Fibroblast of lung (primary cell): ENCODE measurements around the gene RNF145. TPM values are rescaled to one million over a fixed set of nuclear protein-coding genes. Genes with fewer than 3 reads are reported as not detected.
A peak's percentile ranks its signal among the peaks of the same experiment; 100 is the strongest.

ENCODE experiments used
- DNase-seq, 2 donors: peaks; one replicate each; pipeline versions ENCODE4 v3.0.0 to v3.0.0-alpha.2; 2010; ENCODE audit warnings: low read depth in 2 of 2
- H2AFZ ChIP-seq: 2 replicates; pipeline ENCODE4 v1.5.1; 2012; ENCODE audit warnings: low read length, control low read depth, inconsistent platforms
- H3K27ac ChIP-seq: 2 replicates; pipeline ENCODE4 v1.5.1; 2011; ENCODE audit warnings: low read length, control low read depth; ENCODE audit not compliant: insufficient read depth
- H3K27me3 ChIP-seq: 2 replicates; pipeline ENCODE4 v1.5.1; 2011; ENCODE audit warnings: mild to moderate bottlenecking, low read length; ENCODE audit not compliant: control insufficient read depth, insufficient read depth
- H3K36me3 ChIP-seq: 2 replicates; pipeline ENCODE4 v1.5.1; 2011; ENCODE audit warnings: low read length; ENCODE audit not compliant: control insufficient read depth, insufficient read depth
- H3K4me1 ChIP-seq: 2 replicates; pipeline ENCODE4 v1.5.1; 2011; ENCODE audit warnings: low read length; ENCODE audit not compliant: control insufficient read depth, insufficient read depth; ENCODE audit errors: extremely low read depth
- H3K4me2 ChIP-seq: 2 replicates; pipeline ENCODE4 v1.5.1; 2011; ENCODE audit warnings: low read length, control low read depth; ENCODE audit not compliant: insufficient read depth; ENCODE audit errors: extremely low read depth
- H3K4me3 ChIP-seq, 4 experiments: fragments of 200-600 bp in 1 of 4; sonication (generic) in 1 of 4; replicated peaks in 1 of 4; 2 replicates each; pipeline ENCODE4 v1.5.1; 2011 to 2016; ENCODE audit warnings: low read length in 4 of 4, low read depth in 3 of 4, mild to moderate bottlenecking in 3 of 4, control low read depth in 2 of 4, inconsistent platforms in 1 of 4, mixed read lengths in 1 of 4; ENCODE audit not compliant: insufficient read depth in 1 of 4; ENCODE audit errors: control extremely low read depth in 1 of 4
- H3K79me2 ChIP-seq: 2 replicates; pipeline ENCODE4 v1.5.1; 2012; ENCODE audit warnings: mild to moderate bottlenecking, low read length, inconsistent platforms; ENCODE audit not compliant: control insufficient read depth, insufficient read depth
- H3K9ac ChIP-seq: 2 replicates; pipeline ENCODE4 v1.5.1; 2011; ENCODE audit warnings: mild to moderate bottlenecking, low read length, control low read depth; ENCODE audit not compliant: insufficient read depth
- H3K9me3 ChIP-seq: 2 replicates; pipeline ENCODE4 v1.5.1; 2012; ENCODE audit warnings: low read depth, low read length; ENCODE audit not compliant: control insufficient read depth, insufficient read depth
- H4K20me1 ChIP-seq: 2 replicates; pipeline ENCODE4 v1.5.1; 2011; ENCODE audit warnings: low read length; ENCODE audit not compliant: control insufficient read depth, insufficient read depth; ENCODE audit errors: extremely low read depth
- EZH2 ChIP-seq: IDR thresholded peaks from 2 replicates; pipeline ENCODE4 v1.5.1; 2012; ENCODE audit warnings: low read length, control low read depth, mild to moderate bottlenecking; ENCODE audit errors: missing control alignments
- polyA plus RNA-seq, 2 donors: library from polyadenylated mRNA; depleted of rRNA in 1 of 2; stranded (reverse) in 1 of 2; unstranded in 1 of 2; fragments of >200 nt; gene quantifications; 2 replicates each; pipeline ENCODE4 v1.2.1, GENCODE V29; 2011 to 2012; ENCODE audit warnings: missing spikeins in 1 of 2
- total RNA-seq: library from RNA; depleted of rRNA; stranded (reverse); fragments of >200 nt; gene quantifications from 2 replicates; pipeline ENCODE4 v1.2.1, GENCODE V29; 2014
- TF ChIP-seq, protein P1 (sequence below), 2 donors: IDR thresholded peaks in 1 of 2; conservative IDR thresholded peaks in 1 of 2; 1 replicate in 1 of 2; 2 replicates in 1 of 2; pipeline ENCODE4 v1.5.1; 2011 to 2012; ENCODE audit warnings: low read length in 2 of 2, control low read depth in 1 of 2, inconsistent platforms in 1 of 2, low read depth in 1 of 2, mild to moderate bottlenecking in 1 of 2

Gene RNF145
- total and polyA plus RNA-seq, 2 donors (not counting 1 experiment from before 2014, with no cell fraction given) = 54.2 to 75.0 TPM

DNA sequence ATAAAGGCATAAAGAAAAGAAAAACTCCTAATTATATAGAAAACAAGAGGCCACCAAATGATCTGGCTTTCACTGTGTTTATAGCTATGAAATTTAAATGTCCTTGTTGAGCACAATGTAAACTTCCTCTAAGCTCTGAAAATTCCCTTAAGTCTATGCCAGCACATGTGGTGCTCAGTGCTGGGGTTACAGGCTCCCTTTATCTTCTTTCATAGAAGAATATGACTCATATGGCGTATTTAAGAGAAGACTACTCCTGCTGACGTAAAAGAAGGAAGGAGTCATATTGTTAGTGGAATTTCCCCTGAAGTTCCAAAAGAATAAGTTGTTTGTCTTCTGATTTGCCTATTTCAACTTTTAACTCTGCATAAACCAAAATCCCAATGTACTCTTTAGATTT, 30.4 kb downstream of the RNF145 start:
- Histone ChIP-seq H4K20me1 (no peaks in the 10 kb centered on the region), H3K4me3 (no peak overlapping the region), H2AFZ (no peak overlapping the region), H3K27ac (peak overlapping the region; percentile 84), H3K4me1 (peaks cover 30% of the 10 kb centered on the region), H3K36me3 (peaks cover 2% of the 10 kb centered on the region), H3K9me3 (no peaks in the 10 kb centered on the region), H3K4me2 (peak overlapping the region; percentile 52), H3K27me3 (no peaks in the 10 kb centered on the region), H3K79me2 (peaks cover 29% of the 10 kb centered on the region), H3K9ac (no peak overlapping the region)
- TF ChIP-seq EZH2 = no peak
- TF ChIP-seq, protein P1, sequence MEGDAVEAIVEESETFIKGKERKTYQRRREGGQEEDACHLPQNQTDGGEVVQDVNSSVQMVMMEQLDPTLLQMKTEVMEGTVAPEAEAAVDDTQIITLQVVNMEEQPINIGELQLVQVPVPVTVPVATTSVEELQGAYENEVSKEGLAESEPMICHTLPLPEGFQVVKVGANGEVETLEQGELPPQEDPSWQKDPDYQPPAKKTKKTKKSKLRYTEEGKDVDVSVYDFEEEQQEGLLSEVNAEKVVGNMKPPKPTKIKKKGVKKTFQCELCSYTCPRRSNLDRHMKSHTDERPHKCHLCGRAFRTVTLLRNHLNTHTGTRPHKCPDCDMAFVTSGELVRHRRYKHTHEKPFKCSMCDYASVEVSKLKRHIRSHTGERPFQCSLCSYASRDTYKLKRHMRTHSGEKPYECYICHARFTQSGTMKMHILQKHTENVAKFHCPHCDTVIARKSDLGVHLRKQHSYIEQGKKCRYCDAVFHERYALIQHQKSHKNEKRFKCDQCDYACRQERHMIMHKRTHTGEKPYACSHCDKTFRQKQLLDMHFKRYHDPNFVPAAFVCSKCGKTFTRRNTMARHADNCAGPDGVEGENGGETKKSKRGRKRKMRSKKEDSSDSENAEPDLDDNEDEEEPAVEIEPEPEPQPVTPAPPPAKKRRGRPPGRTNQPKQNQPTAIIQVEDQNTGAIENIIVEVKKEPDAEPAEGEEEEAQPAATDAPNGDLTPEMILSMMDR (conservative IDR thresholded peaks at IDR 0.05 in 1 of 2, IDR thresholded peaks at IDR 0.05 in 1 of 2; ENCODE audit: low read depth in 1 of 2, low read length in 2 of 2) = no peak
- DNase-seq = peak; percentile 99

DNA sequence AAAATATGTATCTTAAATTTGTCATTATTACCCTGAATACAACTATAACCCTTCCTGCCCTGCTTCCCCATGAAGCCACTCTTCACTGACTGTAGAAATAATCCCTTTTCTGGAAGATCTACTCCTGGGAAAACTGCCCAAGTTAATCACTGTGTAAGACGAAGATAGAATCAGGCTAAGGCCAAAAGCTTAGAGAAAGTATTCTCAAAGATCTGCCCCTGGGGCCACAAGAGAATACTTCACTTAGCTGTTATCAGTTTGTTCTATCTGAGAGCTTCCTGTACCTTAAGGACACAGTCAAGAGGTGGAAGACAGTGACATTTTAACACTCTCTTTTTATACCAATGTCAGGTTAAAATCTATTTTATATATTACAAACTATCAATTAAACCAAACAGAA, 33.8 kb downstream of the RNF145 start:
- Histone ChIP-seq H3K4me3 (no peak overlapping the region), H3K79me2 (peaks cover 9% of the 10 kb centered on the region), H4K20me1 (no peaks in the 10 kb centered on the region), H3K9ac (no peak overlapping the region), H2AFZ (no peak overlapping the region), H3K36me3 (peaks cover 2% of the 10 kb centered on the region), H3K4me1 (peaks cover 9% of the 10 kb centered on the region), H3K9me3 (no peaks in the 10 kb centered on the region), H3K4me2 (no peak overlapping the region), H3K27ac (no peak overlapping the region), H3K27me3 (no peaks in the 10 kb centered on the region)
- peak; percentile 31 to 48 for DNase-seq
- TF ChIP-seq EZH2 = no peak
- TF ChIP-seq, protein P1 (conservative IDR thresholded peaks at IDR 0.05 in 1 of 2, IDR thresholded peaks at IDR 0.05 in 1 of 2; ENCODE audit: low read depth in 1 of 2, low read length in 2 of 2) = no peak

DNA sequence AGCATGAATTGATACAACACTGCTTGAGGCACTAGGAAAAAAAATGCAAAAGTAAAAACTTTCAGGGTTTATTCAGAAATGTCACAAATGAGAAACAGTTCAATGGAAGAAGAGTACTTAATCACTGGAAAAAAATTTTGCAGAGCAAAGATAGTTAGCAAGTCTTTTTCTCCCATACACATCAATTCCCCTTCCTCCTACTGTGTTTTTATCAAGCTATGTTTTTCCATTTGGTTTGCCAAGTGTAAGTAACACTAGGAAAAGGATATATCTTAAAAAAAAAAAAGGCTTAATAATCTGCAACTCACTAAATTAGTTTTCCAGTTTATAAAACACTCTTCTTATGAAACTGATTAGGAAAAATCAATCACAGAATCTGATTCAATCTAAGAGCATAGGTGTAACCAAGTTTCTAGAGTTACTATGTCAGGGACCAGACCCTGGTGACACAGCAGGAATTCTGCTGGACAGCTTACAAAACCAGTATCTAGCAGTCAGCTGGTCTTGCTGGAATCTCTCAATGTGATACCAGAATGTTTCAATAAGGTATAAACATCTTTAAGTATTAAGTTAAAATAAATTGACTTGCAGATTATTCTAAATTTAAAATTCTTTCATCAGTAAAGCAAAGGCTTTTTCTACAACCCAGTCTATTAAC, 34.7 kb downstream of the RNF145 start:
- H3K4me1 ChIP-seq = peaks cover 6% of the 10 kb centered on the region
- H4K20me1 ChIP-seq = no peaks in the 10 kb centered on the region
- peaks cover 2% of the 10 kb centered on the region for H3K36me3 ChIP-seq
- H3K9me3 ChIP-seq = no peaks in the 10 kb centered on the region
- H3K4me3 ChIP-seq = no peak overlapping the region
- peaks cover 5% of the 10 kb centered on the region for H3K79me2 ChIP-seq
- DNase-seq = peak in 1 of 2 donors; percentile 63
- TF ChIP-seq, protein P1 (conservative IDR thresholded peaks at IDR 0.05 in 1 of 2, IDR thresholded peaks at IDR 0.05 in 1 of 2; ENCODE audit: low read depth in 1 of 2, low read length in 2 of 2) = no peak
- TF ChIP-seq EZH2 = no peak
- H3K9ac ChIP-seq = no peak overlapping the region
- no peak overlapping the region for H3K4me2 ChIP-seq
- H3K27me3 ChIP-seq = no peaks in the 10 kb centered on the region
- no peak overlapping the region for H2AFZ ChIP-seq
- H3K27ac ChIP-seq = no peak overlapping the region
